HG02588 (cell line): Measurements from ENCODE around the gene PDZRN4.
"Not testable (repeated sequence)": the region's sequence is repeated elsewhere in the genome, so short reads cannot be mapped to it uniquely, and the experiment has no call there.

Experiments used
- ATAC-seq: cut with Tn5 transposase; IDR thresholded peaks from one replicate; pipeline ENCODE4 v1.9.1; 2021; ENCODE audit warnings: mild to moderate bottlenecking, moderate library complexity; ENCODE audit not compliant: unreplicated experiment

The PDZRN4 gene

GRCh38 chr12:41547071-41547470, 359.0 kb downstream of the PDZRN4 start:
- not testable (repeated sequence) for ATAC-seq

GRCh38 chr12:41548926-41549325, 360.8 kb downstream of the PDZRN4 start:
- no peak for ATAC-seq

GRCh38 chr12:41552588-41552987, 364.5 kb downstream of the PDZRN4 start:
- ATAC-seq: no peak

GRCh38 chr12:41556176-41556575, 368.1 kb downstream of the PDZRN4 start:
- ATAC-seq: no peak

- ATAC-seq: no peak
These were observed 369.2 kb downstream of the PDZRN4 start for GRCh38 chr12:41557344-41557743.

- no peak for ATAC-seq
These were observed 370.6 kb downstream of the PDZRN4 start for GRCh38 chr12:41558671-41559070.

- ATAC-seq: no peak
These were observed 374.9 kb downstream of the PDZRN4 start for GRCh38 chr12:41563051-41563450.

GRCh38 chr12:41564816-41565215, 376.7 kb downstream of the PDZRN4 start:
- no peak for ATAC-seq

- ATAC-seq: no peak
These were observed 378.6 kb downstream of the PDZRN4 start for GRCh38 chr12:41566703-41567102.

GRCh38 chr12:41573445-41573844, 385.3 kb downstream of the PDZRN4 start:
- ATAC-seq: no peak

GRCh38 chr12:41576925-41577324, 388.8 kb downstream of the PDZRN4 start:
- ATAC-seq: no peak

GRCh38 chr12:41577995-41578394, 389.9 kb downstream of the PDZRN4 start:
- ATAC-seq: no peak

GRCh38 chr12:41585784-41586183, 397.7 kb downstream of the PDZRN4 start:
- ATAC-seq: no peak

GRCh38 chr12:41587574-41587973, 399.5 kb downstream of the PDZRN4 start:
- ATAC-seq: no peak

GRCh38 chr12:41589878-41590277, 401.8 kb downstream of the PDZRN4 start:
- no peak for ATAC-seq

- no peak for ATAC-seq
These were observed 408.1 kb downstream of the PDZRN4 start for GRCh38 chr12:41596190-41596589.

GRCh38 chr12:41604830-41605229, 416.7 kb downstream of the PDZRN4 start:
- no peak for ATAC-seq

GRCh38 chr12:41605545-41606305, 417.6 kb downstream of the PDZRN4 start:
- peak; percentile 68 for ATAC-seq

GRCh38 chr12:41606468-41607445, 418.6 kb downstream of the PDZRN4 start:
- no peak for ATAC-seq

- ATAC-seq: no peak
These were observed 424.9 kb downstream of the PDZRN4 start for GRCh38 chr12:41612892-41613557.

- ATAC-seq: not testable (repeated sequence)
These were observed 427.1 kb downstream of the PDZRN4 start for GRCh38 chr12:41615174-41615573.
